ENCODE results near the gene NIP7.

GRCh38 chr16:69307856-69308255, 31.7 kb upstream of the NIP7 start:
- TF ChIP-seq CTCF (optimal IDR thresholded peaks at IDR 0.05 in 1 of 3, IDR thresholded peaks at IDR 0.05 in 1 of 3, conservative IDR thresholded peaks at IDR 0.05 in 1 of 3; ENCODE audit: extremely low read depth in 1 of 3, insufficient read depth in 2 of 3, low read length in 3 of 3) (no peak), EZH2 (IDR thresholded peaks at IDR 0.05; ENCODE audit: low read length) (no peak)
